Neural cell (in vitro differentiated cells): ENCODE data around the gene DPP10.

ENCODE experiments used
- EP300 ChIP-seq: fragments of 450-650 bp; conservative IDR thresholded peaks from 2 replicates; pipeline ENCODE4 v1.6.1; 2014; ENCODE audit warnings: antibody characterized with exemption, mild to moderate bottlenecking, moderate library complexity; ENCODE audit not compliant: poor library complexity, severe bottlenecking
- EZH2 ChIP-seq: fragments of 200-600, 300-800 bp; shearing (Covaris generic), sonication (generic); IDR thresholded peaks from 2 replicates; pipeline ENCODE4 v1.6.1; 2014; ENCODE audit warnings: antibody characterized with exemption, low read length, borderline replicate concordance, mild to moderate bottlenecking; ENCODE audit not compliant: insufficient read depth, poor library complexity, severe bottlenecking
- MXI1 ChIP-seq: fragments of 450-650 bp; conservative IDR thresholded peaks from 2 replicates; pipeline ENCODE4 v1.6.1; 2014; ENCODE audit warnings: antibody characterized with exemption, mild to moderate bottlenecking; ENCODE audit not compliant: poor library complexity, severe bottlenecking
- POLR2AphosphoS5 ChIP-seq: IDR thresholded peaks from 2 replicates; pipeline ENCODE4 v1.6.1; 2012
- RAD21 ChIP-seq: fragments of 450-650 bp; conservative IDR thresholded peaks from 2 replicates; pipeline ENCODE4 v1.6.1; 2014; ENCODE audit warnings: antibody characterized with exemption, mild to moderate bottlenecking, moderate library complexity
- TAF1 ChIP-seq: IDR thresholded peaks from 2 replicates; pipeline ENCODE4 v1.6.1; 2012; ENCODE audit warnings: low read depth
- TF ChIP-seq, protein P1 (sequence below): fragments of 450-650 bp; IDR thresholded peaks from 2 replicates; pipeline ENCODE4 v1.5.1; 2014; ENCODE audit warnings: antibody characterized with exemption, mild to moderate bottlenecking, moderate library complexity; ENCODE audit not compliant: poor library complexity, severe bottlenecking

DNA sequence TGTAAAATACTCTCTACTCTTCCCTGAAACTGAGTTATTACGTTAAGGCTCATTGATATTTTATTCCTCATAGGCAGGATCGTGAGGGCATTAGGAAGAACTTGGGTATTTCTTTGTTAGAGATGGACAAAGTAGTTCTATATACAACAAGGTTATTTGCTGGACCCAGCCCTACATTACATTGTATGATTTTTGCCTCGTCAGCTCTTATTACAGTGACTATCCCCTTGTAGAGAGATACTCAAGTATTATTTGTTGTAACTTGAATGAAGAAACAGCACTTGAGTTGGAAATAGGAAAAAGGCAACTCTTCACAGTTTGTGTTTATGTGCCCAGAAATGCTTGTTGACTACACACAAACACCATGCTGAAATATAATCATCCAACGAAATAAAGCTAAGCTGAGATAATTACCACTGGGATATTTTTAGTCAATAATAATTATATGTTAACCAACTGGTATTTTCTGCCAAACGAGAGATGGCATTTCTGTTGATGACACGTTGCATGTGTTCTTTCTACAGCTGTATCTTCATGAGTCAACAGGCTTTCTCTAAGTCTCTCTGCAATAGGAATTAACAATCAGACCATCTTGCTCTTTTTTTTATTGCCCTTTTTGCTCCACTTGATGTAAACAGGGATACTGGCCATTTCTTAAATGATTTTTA is 947.6 kb downstream of the DPP10 start:
- TF ChIP-seq, protein P1, sequence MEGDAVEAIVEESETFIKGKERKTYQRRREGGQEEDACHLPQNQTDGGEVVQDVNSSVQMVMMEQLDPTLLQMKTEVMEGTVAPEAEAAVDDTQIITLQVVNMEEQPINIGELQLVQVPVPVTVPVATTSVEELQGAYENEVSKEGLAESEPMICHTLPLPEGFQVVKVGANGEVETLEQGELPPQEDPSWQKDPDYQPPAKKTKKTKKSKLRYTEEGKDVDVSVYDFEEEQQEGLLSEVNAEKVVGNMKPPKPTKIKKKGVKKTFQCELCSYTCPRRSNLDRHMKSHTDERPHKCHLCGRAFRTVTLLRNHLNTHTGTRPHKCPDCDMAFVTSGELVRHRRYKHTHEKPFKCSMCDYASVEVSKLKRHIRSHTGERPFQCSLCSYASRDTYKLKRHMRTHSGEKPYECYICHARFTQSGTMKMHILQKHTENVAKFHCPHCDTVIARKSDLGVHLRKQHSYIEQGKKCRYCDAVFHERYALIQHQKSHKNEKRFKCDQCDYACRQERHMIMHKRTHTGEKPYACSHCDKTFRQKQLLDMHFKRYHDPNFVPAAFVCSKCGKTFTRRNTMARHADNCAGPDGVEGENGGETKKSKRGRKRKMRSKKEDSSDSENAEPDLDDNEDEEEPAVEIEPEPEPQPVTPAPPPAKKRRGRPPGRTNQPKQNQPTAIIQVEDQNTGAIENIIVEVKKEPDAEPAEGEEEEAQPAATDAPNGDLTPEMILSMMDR = no peak
- TF ChIP-seq EZH2 (no peak), RAD21 (no peak), POLR2AphosphoS5 (no peak), TAF1 (no peak), EP300 (no peak), MXI1 (no peak)
